ENCODE measurements around the gene HOXB2.

GRCh38 chr17:48517478-48517877 is 27.4 kb downstream of the HOXB2 start:
- TF ChIP-seq POLR2AphosphoS5 (IDR thresholded peaks at IDR 0.05; ENCODE audit: borderline replicate concordance, low read depth, low read length), result no peak
- TF ChIP-seq EZH2 (IDR thresholded peaks at IDR 0.05), result no peak
